SK-N-SH (cell line): Measurements from ENCODE around the gene SLC66A2. TPM values are rescaled to one million over a fixed set of nuclear protein-coding genes. Genes with fewer than 3 reads are reported as not detected.

ENCODE experiments used
- CTCF ChIA-PET: fragments of 300-600, 350-600 bp; formaldehyde crosslinking; extraction: SDS; loops from one replicate; lab custom pipeline; 2021; lab: Yijun Ruan, JAX
- POLR2A ChIA-PET: fragments of 350-600 bp; sonication (Branson Sonifier 250); formaldehyde crosslinking; extraction: SDS; loops from one replicate; lab custom pipeline; 2020; ENCODE audit warnings: antibody characterized with exemption, inconsistent platforms; lab: Yijun Ruan, JAX
- DNase-seq: peaks from one replicate; pipeline ENCODE4 v3.0.0; 2012
- H2AFZ ChIP-seq: fragments of 200-600 bp; sonication (generic); 2 replicates; pipeline ENCODE4 v1.8.1; 2016; ENCODE audit warnings: antibody characterized with exemption, mild to moderate bottlenecking, low read depth
- H3F3A ChIP-seq: fragments of 200-600 bp; sonication (generic); replicated peaks from 2 replicates; pipeline ENCODE3; 2016; ENCODE audit warnings: antibody characterized with exemption, mild to moderate bottlenecking; ENCODE audit not compliant: insufficient read depth
- H3K27ac ChIP-seq, 2 experiments: fragments of 200-500 bp in 1 of 2; fragments of 200-600 bp in 1 of 2; sonication (Bioruptor generic) in 1 of 2; sonication (generic), shearing (Covaris generic) in 1 of 2; 2 replicates each; pipeline versions ENCODE4 v1.5.1 to v1.6.1; 2014 to 2016; ENCODE audit warnings: low read depth in 2 of 2, inconsistent platforms in 1 of 2, low read length in 1 of 2, mild to moderate bottlenecking in 1 of 2, mixed read lengths in 1 of 2
- H3K27me3 ChIP-seq: fragments of 200-600 bp; sonication (generic), shearing (Covaris generic); 2 replicates; pipeline ENCODE4 v1.6.1; 2016; ENCODE audit warnings: mixed run types; ENCODE audit not compliant: insufficient read depth
- H3K36me3 ChIP-seq, 2 experiments: fragments of 200-500 bp in 1 of 2; fragments of 200-600 bp in 1 of 2; sonication (Bioruptor generic) in 1 of 2; sonication (generic) in 1 of 2; replicated peaks in 1 of 2; 2 replicates each; pipeline versions ENCODE3 to v1.5.1; 2014 to 2016; ENCODE audit warnings: low read length in 1 of 2, mild to moderate bottlenecking in 1 of 2; ENCODE audit not compliant: insufficient read depth in 2 of 2, control insufficient read depth in 1 of 2
- H3K4me1 ChIP-seq, 2 experiments: fragments of 200-500 bp in 1 of 2; fragments of 200-600 bp in 1 of 2; sonication (Bioruptor generic) in 1 of 2; sonication (generic), shearing (Covaris generic) in 1 of 2; 2 replicates each; pipeline versions ENCODE4 v1.5.1 to v1.6.1; 2014 to 2016; ENCODE audit warnings: low read depth in 1 of 2, low read length in 1 of 2, mixed run types in 1 of 2; ENCODE audit not compliant: insufficient read depth in 2 of 2, control insufficient read depth in 1 of 2
- H3K4me2 ChIP-seq: fragments of 200-600 bp; sonication (generic), shearing (Covaris generic); 2 replicates; pipeline ENCODE4 v1.6.1; 2017; ENCODE audit warnings: mixed run types
- H3K4me3 ChIP-seq, 2 experiments: fragments of 200-500 bp in 1 of 2; fragments of 200-600 bp in 1 of 2; sonication (Bioruptor generic) in 1 of 2; sonication (generic), shearing (Covaris generic) in 1 of 2; 2 replicates each; pipeline versions ENCODE4 v1.5.1 to v1.8.1; 2014 to 2016; ENCODE audit warnings: low read depth in 2 of 2, inconsistent platforms in 1 of 2, low read length in 1 of 2, mild to moderate bottlenecking in 1 of 2, mixed read lengths in 1 of 2, moderate library complexity in 1 of 2
- H3K79me2 ChIP-seq: fragments of 200-600 bp; sonication (generic); 2 replicates; pipeline ENCODE4 v1.8.1; 2017; ENCODE audit warnings: mild to moderate bottlenecking; ENCODE audit not compliant: insufficient read depth
- H3K9ac ChIP-seq: fragments of 200-600 bp; sonication (generic); 2 replicates; pipeline ENCODE4 v1.6.1; 2017; ENCODE audit warnings: mixed run types
- H3K9me2 ChIP-seq: fragments of 200-600 bp; sonication (generic); 2 replicates; pipeline ENCODE4 v1.6.1; 2017; ENCODE audit warnings: mixed run types
- H3K9me3 ChIP-seq: fragments of 200-600 bp; sonication (generic); 2 replicates; pipeline ENCODE4 v1.6.1; 2017; ENCODE audit warnings: mixed run types, mild to moderate bottlenecking, moderate library complexity
- H4K20me1 ChIP-seq: fragments of 200-600 bp; sonication (generic); 2 replicates; pipeline ENCODE4 v1.6.1; 2017; ENCODE audit warnings: mild to moderate bottlenecking, mixed run types; ENCODE audit not compliant: insufficient read depth
- CHD2 ChIP-seq: fragments of 150-350 bp; IDR thresholded peaks from 2 replicates; pipeline ENCODE4 v1.6.1; 2018; ENCODE audit warnings: low read length; ENCODE audit not compliant: partially characterized antibody
- EP300 ChIP-seq, 2 experiments: IDR thresholded peaks; 2 replicates each; pipeline versions ENCODE4 v1.4.0 to v1.6.1; 2012; ENCODE audit warnings: borderline replicate concordance in 1 of 2, low read depth in 1 of 2, low read length in 1 of 2
- FOSL2 ChIP-seq: IDR thresholded peaks from 2 replicates; pipeline ENCODE4 v1.4.0; 2012; ENCODE audit warnings: low read depth, mild to moderate bottlenecking, moderate library complexity, borderline replicate concordance
- FOXJ3 ChIP-seq: sonication (generic); formaldehyde crosslinking; IDR thresholded peaks from 2 replicates; pipeline ENCODE4 v1.5.1; 2020; ENCODE audit warnings: mild to moderate bottlenecking, missing genetic modification reagents
- FOXM1 ChIP-seq: IDR thresholded peaks from 2 replicates; pipeline ENCODE4 v1.4.0; 2012; ENCODE audit warnings: low read depth, mild to moderate bottlenecking
- GABPA ChIP-seq: IDR thresholded peaks from 2 replicates; pipeline ENCODE4 v1.4.0; 2012; ENCODE audit warnings: low read depth, mild to moderate bottlenecking
- IRF3 ChIP-seq: fragments of 150-350 bp; IDR thresholded peaks from 2 replicates; pipeline ENCODE4 v1.6.1; 2016; ENCODE audit warnings: mild to moderate bottlenecking, low read depth, low read length
- MAX ChIP-seq: IDR thresholded peaks from 2 replicates; pipeline ENCODE4 v1.4.0; 2012; ENCODE audit warnings: low read depth
- MXI1 ChIP-seq: IDR thresholded peaks from 2 replicates; pipeline ENCODE4 v1.6.1; 2012; ENCODE audit warnings: mild to moderate bottlenecking, low read depth, low read length, improper control_type of control experiment
- NFIC ChIP-seq: IDR thresholded peaks from 2 replicates; pipeline ENCODE4 v1.4.0; 2012; ENCODE audit warnings: borderline replicate concordance
- PBX3 ChIP-seq: IDR thresholded peaks from 2 replicates; pipeline ENCODE4; 2012
- POLR2AphosphoS5 ChIP-seq: IDR thresholded peaks from 2 replicates; pipeline ENCODE4 v1.6.1; 2012; ENCODE audit warnings: low read depth, low read length
- RCOR1 ChIP-seq: fragments of 150-350 bp; IDR thresholded peaks from 2 replicates; pipeline ENCODE4 v1.6.1; 2017; ENCODE audit warnings: antibody characterized with exemption, low read length
- REST ChIP-seq: IDR thresholded peaks from 2 replicates; pipeline ENCODE4 v1.6.1; 2012; ENCODE audit warnings: mild to moderate bottlenecking, low read depth, low read length, moderate library complexity
- RFX5 ChIP-seq: IDR thresholded peaks from 2 replicates; pipeline ENCODE4 v1.6.1; 2012; ENCODE audit warnings: mild to moderate bottlenecking, improper control_type of control experiment, low read length
- RXRA ChIP-seq: IDR thresholded peaks from 2 replicates; pipeline ENCODE4 v1.4.0; 2012; ENCODE audit warnings: low read depth, mild to moderate bottlenecking, borderline replicate concordance
- SMC3 ChIP-seq: IDR thresholded peaks from 2 replicates; pipeline ENCODE4 v1.6.1; 2012; ENCODE audit warnings: low read depth, low read length, improper control_type of control experiment
- TAF1 ChIP-seq: IDR thresholded peaks from 2 replicates; pipeline ENCODE4 v1.6.1; 2012; ENCODE audit warnings: low read depth, mild to moderate bottlenecking, low read length, moderate library complexity, borderline replicate concordance
- YY1 ChIP-seq: IDR thresholded peaks from 2 replicates; pipeline ENCODE4 v1.4.0; 2012; ENCODE audit warnings: low read depth, mild to moderate bottlenecking
- ZBTB33 ChIP-seq: IDR thresholded peaks from 2 replicates; pipeline ENCODE4 v1.4.0; 2012; ENCODE audit warnings: low read depth, borderline replicate concordance
- WGBS: methylation state at CpG from one replicate; pipeline ENCODE4 v1.1.6; 2017; ENCODE audit warnings: low lambda C conversion rate; 5-methylcytosine and 5-hydroxymethylcytosine counted together
- polyA plus RNA-seq, 3 experiments: library from polyadenylated mRNA; depleted of rRNA; stranded (reverse); fragments of >200 nt; gene quantifications; 2 replicates each; pipeline ENCODE4 v1.2.3, GENCODE V29; 2012

SLC66A2 gene
- polyA plus RNA-seq, 1 of the 3 experiments (the other 2 are of a cell fraction), result 14.5 TPM

- no peak for TF ChIP-seq MXI1
- TF ChIP-seq TAF1, result no peak
- no peak for TF ChIP-seq FOSL2
- no peak for TF ChIP-seq REST
- no peak for TF ChIP-seq POLR2AphosphoS5
- no peak for TF ChIP-seq NFIC
- TF ChIP-seq FOXJ3 (CRISPR knock-in tag), result no peak
- TF ChIP-seq RXRA, result no peak
- TF ChIP-seq IRF3, result no peak
- TF ChIP-seq MAX, result no peak
- no peak for TF ChIP-seq SMC3
- TF ChIP-seq GABPA, result no peak
- TF ChIP-seq YY1, result no peak
- Histone ChIP-seq H3K27me3 (no peaks in the 10 kb centered on the region), H3K9me2 (no peaks in the 10 kb centered on the region), H3K36me3 (peaks cover 8 to 26% of the 10 kb centered on the region in 2 experiments), H3K4me2 (no peak overlapping the region), H3K9me3 (no peaks in the 10 kb centered on the region), H3K4me1 (no peaks in the 10 kb centered on the region), H2AFZ (no peak overlapping the region), H3F3A (no peaks in the 10 kb centered on the region), H3K4me3 (no peak overlapping the region), H4K20me1 (no peaks in the 10 kb centered on the region), H3K79me2 (peaks cover 43% of the 10 kb centered on the region; the same call in 1 of the 2 replicates), H3K9ac (no peak overlapping the region), H3K27ac (no peak overlapping the region)
- ChIA-PET CTCF (no interaction called here), POLR2A (no interaction called here)
- WGBS, result 92% methylated on average over 5 of the region's 5 CpGs
- no peak for DNase-seq
Measured at GRCh38 chr18:79939096-79939495, 12.4 kb downstream of the SLC66A2 start.

GRCh38 chr18:79938196-79938595 lies 13.3 kb downstream of the SLC66A2 start:
- CTCF ChIA-PET, result no interaction called here
- no peak for TF ChIP-seq RXRA
- no peak for TF ChIP-seq RCOR1
- TF ChIP-seq MXI1, result no peak
- TF ChIP-seq YY1, result no peak
- no peak for TF ChIP-seq FOXM1
- TF ChIP-seq EP300 (IDR thresholded peaks at IDR 0.05; ENCODE audit: borderline replicate concordance in 1 of 2, low read depth in 1 of 2, low read length in 1 of 2), result no peak
- no peak for TF ChIP-seq RFX5
- no peak for TF ChIP-seq ZBTB33
- no peak for TF ChIP-seq CHD2
- TF ChIP-seq FOSL2, result no peak
- TF ChIP-seq PBX3, result no peak

More at GRCh38 chr18:79938196-79938595, 13.3 kb downstream of the SLC66A2 start:
- POLR2A ChIA-PET, result no interaction called here
- H2AFZ ChIP-seq, result no peak overlapping the region
- no peak overlapping the region for H3K4me2 ChIP-seq
- H3K27ac ChIP-seq, result no peak overlapping the region
- H3K4me1 ChIP-seq, result no peaks in the 10 kb centered on the region
- H3K9ac ChIP-seq, result no peak overlapping the region
- no peak overlapping the region for H3K4me3 ChIP-seq
- no peaks in the 10 kb centered on the region for H4K20me1 ChIP-seq
- H3K9me3 ChIP-seq, result peaks cover 6% of the 10 kb centered on the region; the same call in 1 of the 2 replicates
- peaks cover 10 to 33% of the 10 kb centered on the region in 2 experiments for H3K36me3 ChIP-seq
- H3K79me2 ChIP-seq, result peaks cover 46% of the 10 kb centered on the region; the same call in 1 of the 2 replicates
- no peak for DNase-seq
- H3F3A ChIP-seq, result no peaks in the 10 kb centered on the region
- H3K27me3 ChIP-seq, result no peaks in the 10 kb centered on the region
- no peaks in the 10 kb centered on the region for H3K9me2 ChIP-seq
- 83% methylated on average over 7 of the region's 9 CpGs for WGBS
